Sigmoid colon (tissue), 4 donors: ENCODE measurements around the gene PLPP3.

Experiments used
- EP300 ChIP-seq, 4 donors: sonication (generic); formaldehyde crosslinking; IDR thresholded peaks; one replicate each; pipeline ENCODE4 v1.6.1; 2017; ENCODE audit warnings: antibody characterized with exemption in 4 of 4
- POLR2AphosphoS5 ChIP-seq, 4 donors: sonication (generic); formaldehyde crosslinking; IDR thresholded peaks; one replicate each; pipeline ENCODE4 v1.6.1; 2017; ENCODE audit warnings: antibody characterized with exemption in 4 of 4
- TF ChIP-seq, protein P1 (sequence below), 4 experiments: fragments of 450-650 bp in 3 of 4; fragments of 200-600 bp in 1 of 4; IDR thresholded peaks; one replicate each; pipeline ENCODE4 v1.5.1; 2016 to 2019; ENCODE audit warnings: antibody characterized with exemption in 4 of 4, mild to moderate bottlenecking in 3 of 4, moderate library complexity in 2 of 4

GRCh38 chr1:56550859-56551188 is 28.5 kb downstream of the PLPP3 start:
- TF ChIP-seq, protein P1, sequence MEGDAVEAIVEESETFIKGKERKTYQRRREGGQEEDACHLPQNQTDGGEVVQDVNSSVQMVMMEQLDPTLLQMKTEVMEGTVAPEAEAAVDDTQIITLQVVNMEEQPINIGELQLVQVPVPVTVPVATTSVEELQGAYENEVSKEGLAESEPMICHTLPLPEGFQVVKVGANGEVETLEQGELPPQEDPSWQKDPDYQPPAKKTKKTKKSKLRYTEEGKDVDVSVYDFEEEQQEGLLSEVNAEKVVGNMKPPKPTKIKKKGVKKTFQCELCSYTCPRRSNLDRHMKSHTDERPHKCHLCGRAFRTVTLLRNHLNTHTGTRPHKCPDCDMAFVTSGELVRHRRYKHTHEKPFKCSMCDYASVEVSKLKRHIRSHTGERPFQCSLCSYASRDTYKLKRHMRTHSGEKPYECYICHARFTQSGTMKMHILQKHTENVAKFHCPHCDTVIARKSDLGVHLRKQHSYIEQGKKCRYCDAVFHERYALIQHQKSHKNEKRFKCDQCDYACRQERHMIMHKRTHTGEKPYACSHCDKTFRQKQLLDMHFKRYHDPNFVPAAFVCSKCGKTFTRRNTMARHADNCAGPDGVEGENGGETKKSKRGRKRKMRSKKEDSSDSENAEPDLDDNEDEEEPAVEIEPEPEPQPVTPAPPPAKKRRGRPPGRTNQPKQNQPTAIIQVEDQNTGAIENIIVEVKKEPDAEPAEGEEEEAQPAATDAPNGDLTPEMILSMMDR (IDR thresholded peaks at IDR 0.05): no peak
- TF ChIP-seq EP300 (IDR thresholded peaks at IDR 0.05): no peak
- no peak for TF ChIP-seq POLR2AphosphoS5 (IDR thresholded peaks at IDR 0.05)
